K562 (cell line): ENCODE data around the gene TRIM44. TPM values are rescaled to one million over a fixed set of nuclear protein-coding genes. Genes with fewer than 3 reads are reported as not detected.

Source experiments
- ATAC-seq: fragments of 200-7000 bp; cut with Tn5 transposase; 3 replicates; pipeline ENCODE4 v1.9.1; 2020; ENCODE audit warnings: moderate library complexity
- BruUV-seq: library from RNA; stranded (reverse); fragments of 400-500 nt; replicated peaks from 2 replicates; lab custom pipeline; 2021; lab: Mats Ljungman, UMichigan
- CTCF ChIA-PET: fragments of 300-600 bp; formaldehyde crosslinking; extraction: SDS; loops from one replicate; lab custom pipeline; 2021; ENCODE audit warnings: low intra/inter-chr PET ratio; lab: Yijun Ruan, JAX
- POLR2A ChIA-PET: fragments of 300-600, 350-650 bp; sonication (Branson Sonifier 250); formaldehyde crosslinking; extraction: SDS; loops from one replicate; lab custom pipeline; 2021; ENCODE audit warnings: antibody characterized with exemption, inconsistent platforms; lab: Yijun Ruan, JAX
- DNase-seq, 4 experiments: peaks; one replicate each; pipeline versions ENCODE4 v3.0.0 to v3.0.0-alpha.2; 2011 to 2018; ENCODE audit warnings: low spot score in 3 of 4, mixed read lengths in 3 of 4; ENCODE audit errors: extremely low read depth in 1 of 4
- FAIRE-seq: peaks from 2 replicates; lab custom pipeline; 2011; peaks lifted over from hg19 to GRCh38; lab: Jason Lieb, UNC
- H2AFZ ChIP-seq: 2 replicates; pipeline ENCODE4 v1.6.0; 2011; ENCODE audit warnings: low read depth, low read length, control low read depth, inconsistent platforms
- H3K27ac ChIP-seq: fragments of 200-600 bp; 3 replicates; pipeline ENCODE4 v1.8.0; 2011; ENCODE audit warnings: low read depth, mild to moderate bottlenecking, control low read depth, inconsistent platforms, low read length, moderate library complexity, mixed read lengths; ENCODE audit errors: extremely low read depth
- H3K27me3 ChIP-seq, 2 experiments: fragments of 300-600 bp in 1 of 2; 2 replicates in 1 of 2; 3 replicates in 1 of 2; pipeline versions ENCODE4 v1.6.0 to v1.8.0; 2011; ENCODE audit warnings: inconsistent platforms in 2 of 2, low read length in 2 of 2, mild to moderate bottlenecking in 1 of 2, mixed read lengths in 1 of 2, moderate library complexity in 1 of 2; ENCODE audit not compliant: control insufficient read depth in 2 of 2, insufficient read depth in 2 of 2
- H3K36me3 ChIP-seq: fragments of 300-600 bp; 3 replicates; pipeline ENCODE4 v1.8.0; 2011; ENCODE audit warnings: mild to moderate bottlenecking, low read length, inconsistent platforms; ENCODE audit not compliant: control insufficient read depth, insufficient read depth
- H3K4me1 ChIP-seq, 2 experiments: fragments of 200-600 bp in 1 of 2; replicated peaks in 1 of 2; 2 replicates in 1 of 2; 3 replicates in 1 of 2; pipeline versions ENCODE4 v1.5.1 to v1.8.0; 2011; ENCODE audit warnings: inconsistent platforms in 2 of 2, low read length in 2 of 2, mild to moderate bottlenecking in 1 of 2, mixed read lengths in 1 of 2, moderate library complexity in 1 of 2; ENCODE audit not compliant: control insufficient read depth in 2 of 2, insufficient read depth in 2 of 2
- H3K4me2 ChIP-seq: 2 replicates; pipeline ENCODE4 v1.6.1; 2011; ENCODE audit warnings: low read length, control low read depth, inconsistent platforms, mixed read lengths; ENCODE audit not compliant: insufficient read depth
- H3K4me3 ChIP-seq: fragments of 200-600 bp; sonication (generic), shearing (Covaris generic); 2 replicates; pipeline ENCODE4 v1.5.1; 2016; ENCODE audit warnings: control low read depth, inconsistent platforms
- H3K79me2 ChIP-seq: fragments of 200-600 bp; 3 replicates; pipeline ENCODE4 v1.8.0; 2011; ENCODE audit warnings: low read length, inconsistent platforms; ENCODE audit not compliant: control insufficient read depth, insufficient read depth
- H3K9ac ChIP-seq, 2 experiments: 2 replicates each; pipeline versions ENCODE4 v1.6.0 to v1.6.1; 2011; ENCODE audit warnings: low read depth in 2 of 2, low read length in 2 of 2, control low read depth in 1 of 2, inconsistent platforms in 1 of 2, mild to moderate bottlenecking in 1 of 2, mixed read lengths in 1 of 2; ENCODE audit not compliant: insufficient read depth in 1 of 2
- H3K9me1 ChIP-seq: one replicate; pipeline ENCODE4 v1.6.0; 2011; ENCODE audit warnings: inconsistent platforms, mild to moderate bottlenecking, low read length, moderate library complexity; ENCODE audit not compliant: control insufficient read depth, insufficient read depth
- H3K9me3 ChIP-seq: replicated peaks from 2 replicates; pipeline ENCODE4 v1.5.1; 2011; ENCODE audit warnings: low read depth, low read length, inconsistent platforms; ENCODE audit not compliant: control insufficient read depth, insufficient read depth
- H4K20me1 ChIP-seq: replicated peaks from 2 replicates; pipeline ENCODE4 v1.6.1; 2011; ENCODE audit warnings: low read length, inconsistent platforms, mixed read lengths; ENCODE audit not compliant: control insufficient read depth, insufficient read depth
- ARID4B ChIP-seq: sonication (generic); formaldehyde crosslinking; IDR thresholded peaks from 2 replicates; pipeline ENCODE4 v1.8.0; 2022; ENCODE audit warnings: mild to moderate bottlenecking, missing genetic modification reagents
- CEBPB ChIP-seq: fragments of 450-650 bp; IDR thresholded peaks from 2 replicates; pipeline ENCODE4 v1.6.1; 2016; ENCODE audit warnings: missing genetic modification characterization, missing compliant biosample characterization
- DIDO1 ChIP-seq: fragments of 450-650 bp; IDR thresholded peaks from 2 replicates; pipeline ENCODE4 v1.6.1; 2016; ENCODE audit warnings: low read depth, missing biosample characterization, missing genetic modification characterization
- STAT6 ChIP-seq: sonication (generic); formaldehyde crosslinking; IDR thresholded peaks from 2 replicates; pipeline ENCODE4 v1.8.1; 2023; ENCODE audit warnings: mild to moderate bottlenecking, missing genetic modification reagents
- ZMIZ1 ChIP-seq, 2 experiments: fragments of 150-350 bp in 1 of 2; IDR thresholded peaks; 2 replicates each; pipeline ENCODE4 v1.6.1; 2012 to 2016; ENCODE audit warnings: low read depth in 2 of 2, low read length in 2 of 2, mild to moderate bottlenecking in 1 of 2, moderate library complexity in 1 of 2
- WGBS: fragments of 100-300 bp; shearing (Covaris generic); methylation state at CpG from one replicate; pipeline ENCODE4 v1.1.6; 2016; ENCODE audit warnings: low coverage, mixed read lengths; ENCODE audit not compliant: insufficient coverage; ENCODE audit errors: missing lambda C conversion rate; 5-methylcytosine and 5-hydroxymethylcytosine counted together
- in situ Hi-C: fragments of 300-500 bp; cut with MboI; formaldehyde crosslinking; loops from 4 replicates; pipeline ENCODE4 v1.15.0; 2018; ENCODE audit warnings: inconsistent platforms, mixed read lengths
- intact Hi-C: fragments of 100-400 bp; cut with micrococcal nuclease; formaldehyde crosslinking; loops from 2 replicates; pipeline ENCODE4 v1.14.2; 2022
- polyA plus RNA-seq, 8 experiments: library from polyadenylated mRNA; depleted of rRNA in 4 of 8; stranded (reverse) in 5 of 8; unstranded in 3 of 8; fragments of >200 nt; fragmentation: Nextera tagmentation in 2 of 8; fragmentation: Illumina TruSeq in 1 of 8; extraction: Ambion mirVana in 2 of 8; extraction: Trizol in 1 of 8; gene quantifications; 2 replicates each; pipeline versions ENCODE4 v1.2.1 to v1.2.3, GENCODE V29; 2011 to 2014; ENCODE audit warnings: inconsistent platforms in 1 of 8, missing spikeins in 1 of 8
- total RNA-seq, 7 experiments: library from RNA; depleted of rRNA in 6 of 7; stranded (reverse); fragments of >200 nt in 6 of 7; fragmentation: Illumina TruSeq in 2 of 7; extraction: Trizol in 2 of 7; gene quantifications; 2 replicates each; pipeline versions ENCODE4 v1.2.1 to v1.2.3, GENCODE V29; 2011 to 2021; ENCODE audit warnings: low replicate concordance in 1 of 7

TRIM44 gene
- total and polyA plus RNA-seq, 9 of the 15 experiments (the other 6 are each of a cell fraction or from before 2014, with no cell fraction given), result 8.3 to 105 (median 37.2) TPM

GRCh38 chr11:35617316-35617686 lies 45.3 kb upstream of the TRIM44 start:
- BruUV-seq, result no TSS peak
- Histone ChIP-seq H3K9me1 (no peaks in the 10 kb centered on the region), H4K20me1 (peaks cover 9% of the 10 kb centered on the region), H3K79me2 (no peaks in the 10 kb centered on the region), H3K4me1 (peaks cover 0 to 24% of the 10 kb centered on the region in 2 experiments; a peak in 4 of 5 replicates), H3K27ac (no peak overlapping the region), H3K9ac (no peak overlapping the region), H3K27me3 (peaks cover 21 to 30% of the 10 kb centered on the region in 2 experiments), H3K9me3 (no peaks in the 10 kb centered on the region), H3K4me2 (no peak overlapping the region), H2AFZ (no peak overlapping the region), H3K4me3 (no peak overlapping the region), H3K36me3 (no peaks in the 10 kb centered on the region)
- no peak for ATAC-seq
- ChIA-PET POLR2A (no interaction called here), CTCF (interaction anchor here (0.7 to 3.2 kb wide), 4 partner anchors 514 to 649 kb away, joined by 3 to 23 read pairs (median 7); no protein-coding TSS in a partner anchor)
- no peak for DNase-seq
- in situ Hi-C loops (no loop called here), intact Hi-C loops (loop anchor here (2.0 to 5.0 kb wide), 4 partner anchors 400 to 642 kb away; no protein-coding TSS in a partner anchor)
- 53% methylated on average over 7 of the region's 7 CpGs for WGBS
- FAIRE-seq, result no peak
- TF ChIP-seq ARID4B (CRISPR knock-in tag) (no peak), DIDO1 (tag) (no peak), CEBPB (peak; percentile 16; the same call in 1 of the 2 replicates), ZMIZ1 (IDR thresholded peaks at IDR 0.05; ENCODE audit: low read depth in 2 of 2, low read length in 2 of 2) (no peak), STAT6 (CRISPR knock-in tag) (no peak)
